PC-9 (cell line): ENCODE measurements around the gene GRM3. TPM values are rescaled to one million over a fixed set of nuclear protein-coding genes. Genes with fewer than 3 reads are reported as not detected.

Experiments
- BruUV-seq: library from RNA; stranded (reverse); fragments of 400-500 nt; replicated peaks from 2 replicates; lab custom pipeline; 2021; lab: Mats Ljungman, UMichigan
- CTCF ChIA-PET: fragments of 300-600 bp; sonication (Branson Sonifier 250); formaldehyde crosslinking; loops from one replicate; lab custom pipeline; 2022; ENCODE audit warnings: antibody characterized with exemption; lab: Charles Lee
- POLR2A ChIA-PET: fragments of 300-600 bp; sonication (Branson Sonifier 250); formaldehyde crosslinking; loops from one replicate; lab custom pipeline; 2022; ENCODE audit warnings: antibody characterized with exemption; ENCODE audit not compliant: unreplicated experiment; lab: Charles Lee
- DNase-seq, 2 experiments: peaks; one replicate each; pipeline versions ENCODE4 v3.0.0 to v3.0.0-alpha.2; 2015 to 2022; ENCODE audit warnings: mixed read lengths in 1 of 2
- H2AFZ ChIP-seq: fragments of 200-600 bp; sonication (generic); 2 replicates; pipeline ENCODE4 v1.8.1; 2017; ENCODE audit warnings: antibody characterized with exemption
- H3F3A ChIP-seq: fragments of 200-600 bp; sonication (generic); 2 replicates; pipeline ENCODE4 v1.8.1; 2017; ENCODE audit warnings: antibody characterized with exemption, mild to moderate bottlenecking, low read depth; ENCODE audit not compliant: insufficient read depth
- H3K27ac ChIP-seq: fragments of 200-600 bp; sonication (generic); 2 replicates; pipeline ENCODE4 v1.6.1; 2016; ENCODE audit warnings: mixed run types
- H3K27me3 ChIP-seq: fragments of 200-600 bp; sonication (generic); 2 replicates; pipeline ENCODE4 v1.6.1; 2016; ENCODE audit warnings: low read depth, mixed run types; ENCODE audit not compliant: insufficient read depth
- H3K36me3 ChIP-seq: fragments of 200-600 bp; sonication (generic); 2 replicates; pipeline ENCODE4 v1.6.1; 2016; ENCODE audit warnings: low read depth, mixed run types
- H3K4me1 ChIP-seq: fragments of 200-600 bp; sonication (generic); replicated peaks from 2 replicates; pipeline ENCODE4 v1.6.1; 2016; ENCODE audit warnings: mixed run types; ENCODE audit not compliant: insufficient read depth
- H3K4me2 ChIP-seq: fragments of 200-600 bp; sonication (generic); 2 replicates; pipeline ENCODE4 v1.6.1; 2017; ENCODE audit warnings: mixed run types
- H3K4me3 ChIP-seq: fragments of 200-600 bp; sonication (generic); 2 replicates; pipeline ENCODE4 v1.6.1; 2016; ENCODE audit warnings: mixed run types
- H3K79me2 ChIP-seq: fragments of 200-600 bp; sonication (generic); 2 replicates; pipeline ENCODE4 v1.6.1; 2017; ENCODE audit warnings: low read depth, mixed run types
- H3K9me2 ChIP-seq: fragments of 200-600 bp; sonication (generic); 2 replicates; pipeline ENCODE4 v1.8.1; 2017; ENCODE audit warnings: mild to moderate bottlenecking; ENCODE audit not compliant: insufficient read depth
- H3K9me3 ChIP-seq: fragments of 200-600 bp; sonication (generic); 2 replicates; pipeline ENCODE4 v1.8.1; 2016; ENCODE audit warnings: low read depth; ENCODE audit not compliant: insufficient read depth
- H4K20me1 ChIP-seq: fragments of 200-600 bp; sonication (generic); 2 replicates; pipeline ENCODE4 v1.8.1; 2017; ENCODE audit not compliant: insufficient read depth
- CTCF ChIP-seq: fragments of 200-600 bp; sonication (generic); conservative IDR thresholded peaks from 2 replicates; pipeline ENCODE4 v1.6.1; 2017; ENCODE audit warnings: mixed run types, antibody characterized with exemption, mild to moderate bottlenecking, moderate library complexity
- EZH2 ChIP-seq: fragments of 200-600 bp; sonication (generic); IDR thresholded peaks from 2 replicates; pipeline ENCODE4 v1.8.0; 2017; ENCODE audit warnings: antibody characterized with exemption, low read depth
- intact Hi-C: fragments of 100-400 bp; cut with micrococcal nuclease; formaldehyde crosslinking; loops from one replicate; pipeline ENCODE4 v1.10.0; 2022; ENCODE audit not compliant: unreplicated experiment
- total RNA-seq: library from RNA; stranded (reverse); gene quantifications from 2 replicates; pipeline ENCODE4 v1.2.3, GENCODE V29; 2021

Gene GRM3
- total RNA-seq, 1 experiment from 2014 or later, result not detected

- TF ChIP-seq EZH2 (no peak), CTCF (peak; percentile 61)
- no peaks in the 10 kb centered on the region for H3K9me3 ChIP-seq
- H3F3A ChIP-seq, result no peaks in the 10 kb centered on the region
- no peak overlapping the region for H3K27ac ChIP-seq
- H4K20me1 ChIP-seq, result no peaks in the 10 kb centered on the region
- POLR2A ChIA-PET, result no interaction called here
- no peaks in the 10 kb centered on the region for H3K36me3 ChIP-seq
- H3K9me2 ChIP-seq, result no peaks in the 10 kb centered on the region
- intact Hi-C loops, result no loop called here
- H3K79me2 ChIP-seq, result no peaks in the 10 kb centered on the region
- H3K4me2 ChIP-seq, result no peak overlapping the region
- no peak for DNase-seq
- BruUV-seq, result no TSS peak
- CTCF ChIA-PET, result interaction anchor here (1.0 kb wide), 1 partner anchor 216 kb away, joined by 3 read pairs; no protein-coding TSS in a partner anchor
- H3K27me3 ChIP-seq, result no peaks in the 10 kb centered on the region
- no peaks in the 10 kb centered on the region for H3K4me1 ChIP-seq
- no peak overlapping the region for H2AFZ ChIP-seq
- H3K4me3 ChIP-seq, result no peak overlapping the region
Measured at GRCh38 chr7:86814661-86815379, 171.1 kb downstream of the GRM3 start.

- no peaks in the 10 kb centered on the region for H3K27me3 ChIP-seq
- H3F3A ChIP-seq, result no peaks in the 10 kb centered on the region
- H3K36me3 ChIP-seq, result no peaks in the 10 kb centered on the region
- POLR2A ChIA-PET, result no interaction called here
- no peak overlapping the region for H2AFZ ChIP-seq
- no peak overlapping the region for H3K4me2 ChIP-seq
- H3K79me2 ChIP-seq, result no peaks in the 10 kb centered on the region
- DNase-seq, result no peak
- intact Hi-C loops, result no loop called here
- BruUV-seq, result no TSS peak
- H3K4me3 ChIP-seq, result no peak overlapping the region
- no peaks in the 10 kb centered on the region for H3K4me1 ChIP-seq
- H3K27ac ChIP-seq, result no peak overlapping the region
- no peaks in the 10 kb centered on the region for H3K9me3 ChIP-seq
- CTCF ChIA-PET, result interaction anchor here (1.0 kb wide), 1 partner anchor 217 kb away, joined by 3 read pairs; no protein-coding TSS in a partner anchor
- no peak for TF ChIP-seq CTCF
- no peak for TF ChIP-seq EZH2
- no peaks in the 10 kb centered on the region for H3K9me2 ChIP-seq
- no peaks in the 10 kb centered on the region for H4K20me1 ChIP-seq
Measured at GRCh38 chr7:86815556-86815955, 171.8 kb downstream of the GRM3 start.

- Histone ChIP-seq H3K27me3 (no peaks in the 10 kb centered on the region), H3K36me3 (no peaks in the 10 kb centered on the region), H3K27ac (no peak overlapping the region), H3K4me1 (no peaks in the 10 kb centered on the region), H4K20me1 (no peaks in the 10 kb centered on the region), H3K9me3 (no peaks in the 10 kb centered on the region), H2AFZ (no peak overlapping the region), H3K4me2 (no peak overlapping the region), H3K9me2 (no peaks in the 10 kb centered on the region), H3K79me2 (no peaks in the 10 kb centered on the region), H3K4me3 (no peak overlapping the region), H3F3A (no peaks in the 10 kb centered on the region)
- intact Hi-C loops, result no loop called here
- POLR2A ChIA-PET, result no interaction called here
- no peak for DNase-seq
- no TSS peak for BruUV-seq
- CTCF ChIA-PET, result no interaction called here
- TF ChIP-seq CTCF (no peak), EZH2 (no peak)
Measured at GRCh38 chr7:86818903-86819302, 175.2 kb downstream of the GRM3 start.
